ENCODE measurements around the gene MANSC4.

- TF ChIP-seq POLR2AphosphoS5 (IDR thresholded peaks at IDR 0.05; ENCODE audit: borderline replicate concordance, low read depth, low read length): no peak
- TF ChIP-seq EZH2 (IDR thresholded peaks at IDR 0.05): no peak
- TF ChIP-seq FOXP2 (optimal IDR thresholded peaks at IDR 0.05; ENCODE audit: control extremely low read depth, extremely low read length, insufficient read depth): no peak
Observed at GRCh38 chr12:27772328-27773049, 7.5 kb downstream of the MANSC4 start.

All from SK-N-MC (cell line).